HG03097 (cell line): ENCODE measurements around the gene CD74.

Experiments used
- ATAC-seq: cut with Tn5 transposase; IDR thresholded peaks from one replicate; pipeline ENCODE4 v1.9.1; 2021; ENCODE audit not compliant: unreplicated experiment, low FRiP score

CD74 gene

DNA sequence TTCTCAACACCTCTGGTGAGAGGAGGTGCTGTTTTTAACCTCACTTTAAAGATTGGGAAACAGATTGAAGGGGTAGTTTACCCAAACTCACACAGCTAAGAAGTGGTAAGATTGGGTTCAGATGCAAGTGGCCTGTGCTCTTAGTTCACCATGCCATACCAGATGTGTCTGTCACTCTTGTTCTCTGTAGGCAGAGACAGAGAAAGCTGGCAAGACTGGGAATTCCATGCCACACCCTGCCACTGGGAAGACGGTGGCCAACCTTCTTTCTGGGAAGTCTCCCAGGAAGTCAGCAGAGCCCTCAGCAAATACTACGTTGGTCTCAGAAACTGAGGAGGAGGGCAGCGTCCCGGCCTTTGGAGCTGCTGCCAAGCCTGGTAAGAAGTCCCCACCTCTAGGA, 44.2 kb downstream of the CD74 start:
- ATAC-seq = no peak

DNA sequence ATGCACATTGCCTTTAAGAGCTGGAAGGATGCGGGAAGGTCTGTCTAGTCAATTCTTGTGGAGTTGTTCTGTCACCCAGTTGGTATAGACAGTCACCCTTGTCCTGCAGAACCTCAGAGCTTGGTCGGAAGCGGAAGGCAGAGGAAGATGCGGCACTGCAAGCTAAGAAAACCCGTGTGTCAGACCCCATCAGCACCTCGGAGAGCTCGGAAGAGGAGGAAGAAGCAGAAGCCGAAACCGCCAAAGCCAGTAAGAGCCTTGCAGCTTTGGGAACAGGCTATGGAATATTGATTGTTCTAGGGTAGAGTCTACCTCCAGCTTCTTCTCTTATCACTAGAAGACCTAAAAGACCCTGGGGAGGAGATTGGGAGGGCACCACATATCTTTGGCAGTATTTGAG, 48.7 kb downstream of the CD74 start:
- ATAC-seq = no peak

DNA sequence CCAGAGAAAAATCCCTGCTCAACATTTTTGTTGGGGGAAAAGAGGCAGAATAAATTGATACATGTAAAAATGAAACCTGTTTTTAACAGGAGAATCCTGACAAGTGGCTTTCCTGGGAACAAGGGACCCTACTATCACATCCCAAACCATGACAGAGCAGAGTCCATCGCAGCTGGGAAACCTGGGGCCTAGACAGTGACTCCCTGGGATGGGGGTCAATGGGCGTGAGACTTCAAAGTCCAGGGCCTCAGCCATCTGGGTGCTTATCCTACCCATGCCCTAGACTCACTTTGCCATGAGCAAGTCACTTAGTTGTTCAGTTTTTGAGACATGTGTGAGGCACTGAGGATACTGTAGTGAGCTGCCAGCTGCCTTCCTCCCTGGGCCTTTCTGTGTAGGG, 49.5 kb downstream of the CD74 start:
- ATAC-seq = no peak

DNA sequence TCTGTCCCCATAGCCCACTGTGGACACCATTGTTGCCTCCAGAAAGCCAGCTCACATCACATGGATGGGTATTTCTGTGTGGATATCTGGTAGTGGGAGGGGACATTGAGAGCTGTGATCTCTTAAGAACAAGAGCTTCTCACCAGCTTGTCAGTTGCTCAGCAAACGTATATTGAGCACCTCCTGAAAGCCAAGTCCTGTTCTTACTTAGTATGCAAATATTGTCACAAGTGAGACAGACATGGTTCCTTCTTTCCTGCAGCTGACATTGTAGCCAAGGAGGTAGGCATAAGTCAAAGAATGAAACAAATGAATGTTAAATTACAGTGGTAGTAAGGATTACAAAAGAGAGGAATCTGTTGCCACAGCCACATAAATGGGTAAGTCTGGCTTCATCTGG, 51.4 kb downstream of the CD74 start:
- ATAC-seq = no peak

DNA sequence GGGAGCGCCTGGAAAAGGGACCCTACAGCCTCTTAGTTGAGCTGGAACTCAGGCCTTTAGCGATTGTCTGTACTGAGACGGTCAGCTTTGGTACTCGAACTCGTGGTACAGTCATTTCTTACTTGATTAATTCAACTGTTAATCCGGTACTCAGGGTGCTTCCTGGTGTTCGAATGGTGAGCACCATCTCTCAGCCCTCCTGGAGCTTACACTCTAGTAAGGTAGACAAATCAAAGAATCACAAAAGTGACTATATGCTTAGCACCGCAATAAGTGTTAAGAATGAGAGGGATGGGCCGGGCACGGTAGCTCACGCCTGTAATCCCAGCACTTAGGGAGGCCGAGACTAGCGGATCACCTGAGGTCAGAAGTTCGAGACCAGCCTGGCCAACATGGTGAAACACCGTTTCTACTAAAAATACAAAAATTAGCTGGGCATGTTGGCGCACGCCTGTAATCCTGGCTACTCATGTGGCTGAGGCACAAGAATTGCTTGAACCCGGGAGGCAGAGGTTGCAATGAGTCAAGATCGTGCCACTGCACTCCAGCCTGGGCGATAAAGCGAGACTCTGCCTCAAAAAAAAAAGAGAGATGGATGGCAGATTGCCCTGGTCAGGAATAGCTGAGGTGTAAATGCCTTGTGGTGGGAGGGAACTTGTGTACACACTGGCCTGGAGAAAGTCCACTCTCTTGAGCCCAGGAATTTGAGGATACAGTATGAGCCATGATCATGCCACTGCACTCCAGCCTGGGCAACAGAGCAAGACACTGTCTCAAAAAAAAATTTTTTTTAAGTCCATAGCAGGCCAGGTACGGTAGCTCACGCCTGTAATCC, 54.2 kb downstream of the CD74 start:
- no peak for ATAC-seq

DNA sequence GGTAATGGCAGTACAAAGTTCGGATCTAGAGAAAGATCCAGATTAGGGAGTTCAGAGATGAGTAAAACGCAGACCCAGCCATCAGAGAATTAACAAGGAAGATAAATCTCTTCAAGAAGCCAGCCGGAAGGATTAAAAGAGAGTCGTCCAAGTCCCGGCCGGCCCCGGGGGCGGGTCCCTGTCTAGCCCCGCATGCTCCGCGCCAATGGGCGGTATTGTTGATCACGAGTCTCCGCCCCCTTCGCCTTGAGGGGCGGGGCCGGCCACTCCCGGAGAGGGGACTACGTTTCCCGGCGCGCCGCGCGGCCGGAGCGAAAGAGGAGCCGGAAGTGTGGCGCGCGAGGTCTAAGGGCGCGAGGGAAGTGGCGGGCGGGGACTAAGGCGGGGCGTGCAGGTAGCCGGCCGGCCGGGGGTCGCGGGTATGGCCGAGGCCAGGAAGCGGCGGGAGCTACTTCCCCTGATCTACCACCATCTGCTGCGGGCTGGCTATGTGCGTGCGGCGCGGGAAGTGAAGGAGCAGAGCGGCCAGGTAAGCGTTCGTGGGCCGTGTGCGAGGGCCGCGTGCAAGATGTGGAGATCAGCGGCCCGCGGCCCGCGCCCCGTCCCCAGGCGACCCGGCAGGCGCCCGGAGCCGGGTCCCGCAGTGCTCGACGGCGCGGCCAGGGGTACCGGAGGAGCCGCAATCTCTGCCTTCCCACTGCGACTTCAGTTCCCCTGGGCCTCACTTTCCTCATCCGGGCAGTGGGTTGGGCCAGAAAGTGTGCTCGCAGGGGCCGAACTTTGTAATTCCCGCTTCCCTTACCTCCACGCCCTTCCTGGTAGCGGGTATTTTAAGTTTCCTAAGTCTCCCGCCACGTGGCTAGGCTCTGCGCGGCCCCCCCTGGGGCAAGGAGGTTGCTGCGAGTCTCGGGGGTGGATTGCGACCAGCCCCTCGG, 55.1 kb downstream of the CD74 start, which contains the start of gene TCOF1:
Gene TCOF1, plus strand, starts transcription at position 372 of the 935 bp plus-strand sequence. Its CDS starts 50 bp downstream, at position 422.
- ATAC-seq = peak; percentile 95

DNA sequence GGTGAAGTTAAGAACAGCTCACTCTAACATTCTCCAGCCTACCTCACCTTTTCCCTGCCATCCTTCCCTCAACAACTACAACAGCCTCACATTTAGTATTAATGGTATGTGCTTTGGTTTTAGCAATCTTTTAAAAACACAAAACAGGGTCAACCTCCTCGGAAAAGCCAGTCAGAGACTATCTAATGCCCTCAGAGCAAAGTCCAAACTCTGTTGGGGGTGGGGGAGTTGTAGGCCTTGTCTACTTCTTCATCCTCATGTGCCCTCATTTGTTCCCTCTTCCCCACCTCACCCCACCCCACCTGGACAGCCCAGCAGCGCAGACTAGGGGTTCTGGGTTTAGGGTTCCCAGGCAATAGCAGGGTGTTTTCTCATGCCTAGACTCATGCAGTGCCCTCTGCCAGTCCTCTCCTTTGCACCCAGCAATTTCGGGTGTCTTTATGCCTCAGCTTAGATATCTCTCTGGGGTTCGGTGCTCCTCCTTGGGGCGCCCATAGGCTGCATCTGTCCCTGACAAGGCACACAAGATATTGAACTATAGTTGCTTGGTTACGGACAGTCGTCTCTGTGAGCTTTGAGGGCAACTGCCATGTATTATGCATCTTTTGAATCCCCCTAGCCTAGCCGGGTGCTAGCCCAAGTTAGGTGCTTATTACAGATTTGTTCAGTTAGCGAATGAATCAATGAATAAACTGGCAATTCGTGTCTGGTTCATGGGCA, 56.0 kb downstream of the CD74 start:
- ATAC-seq = no peak

DNA sequence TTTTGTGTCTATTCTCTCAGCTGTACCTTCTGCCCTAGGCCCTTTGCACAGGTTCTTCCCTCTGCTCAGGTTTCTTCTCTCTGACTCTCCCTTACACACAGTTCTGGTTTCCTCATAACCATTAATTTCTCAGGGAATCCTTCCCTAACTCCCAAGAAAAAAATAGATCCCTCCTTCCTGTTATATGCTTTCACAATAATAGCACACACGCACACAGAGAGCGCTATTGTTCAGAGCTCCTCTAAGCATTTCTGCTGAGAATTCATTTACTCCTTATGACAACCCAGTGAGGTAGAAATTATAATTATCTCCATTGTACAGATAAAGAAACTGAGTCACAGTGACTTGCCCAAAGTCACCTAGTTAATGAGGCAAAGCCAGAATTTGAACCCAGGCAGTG, 56.9 kb downstream of the CD74 start:
- ATAC-seq = no peak

DNA sequence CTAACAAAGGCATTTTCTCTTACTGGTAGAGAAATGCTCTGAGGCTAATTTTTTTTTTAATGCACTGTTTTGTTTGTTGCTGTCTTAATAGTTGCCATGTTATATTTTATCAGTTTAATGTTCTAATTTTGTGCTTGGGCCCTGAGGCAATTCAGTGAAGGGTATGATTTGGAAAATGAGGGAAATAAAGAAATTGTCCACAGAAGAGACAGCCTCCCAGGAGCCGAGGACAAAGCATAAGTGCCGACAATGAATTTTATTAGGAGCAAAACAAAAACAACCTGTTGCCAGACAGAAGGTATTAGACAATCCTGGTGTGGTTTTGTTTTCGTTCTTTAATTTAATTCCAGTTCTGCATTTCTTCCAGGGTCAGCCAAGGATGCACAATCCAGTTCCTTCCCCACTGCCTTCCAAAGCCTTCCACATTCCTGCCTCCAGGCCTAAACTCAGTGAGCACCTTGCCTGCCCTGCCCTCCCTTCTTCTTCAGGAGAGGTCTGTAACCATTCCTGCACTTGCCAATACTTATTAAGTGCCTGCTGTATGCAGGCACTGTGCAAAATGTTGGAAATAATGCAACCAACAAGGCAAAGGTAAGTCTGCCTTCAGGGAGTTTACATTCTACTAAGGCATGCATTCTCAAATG, 59.6 kb downstream of the CD74 start:
- no peak for ATAC-seq

DNA sequence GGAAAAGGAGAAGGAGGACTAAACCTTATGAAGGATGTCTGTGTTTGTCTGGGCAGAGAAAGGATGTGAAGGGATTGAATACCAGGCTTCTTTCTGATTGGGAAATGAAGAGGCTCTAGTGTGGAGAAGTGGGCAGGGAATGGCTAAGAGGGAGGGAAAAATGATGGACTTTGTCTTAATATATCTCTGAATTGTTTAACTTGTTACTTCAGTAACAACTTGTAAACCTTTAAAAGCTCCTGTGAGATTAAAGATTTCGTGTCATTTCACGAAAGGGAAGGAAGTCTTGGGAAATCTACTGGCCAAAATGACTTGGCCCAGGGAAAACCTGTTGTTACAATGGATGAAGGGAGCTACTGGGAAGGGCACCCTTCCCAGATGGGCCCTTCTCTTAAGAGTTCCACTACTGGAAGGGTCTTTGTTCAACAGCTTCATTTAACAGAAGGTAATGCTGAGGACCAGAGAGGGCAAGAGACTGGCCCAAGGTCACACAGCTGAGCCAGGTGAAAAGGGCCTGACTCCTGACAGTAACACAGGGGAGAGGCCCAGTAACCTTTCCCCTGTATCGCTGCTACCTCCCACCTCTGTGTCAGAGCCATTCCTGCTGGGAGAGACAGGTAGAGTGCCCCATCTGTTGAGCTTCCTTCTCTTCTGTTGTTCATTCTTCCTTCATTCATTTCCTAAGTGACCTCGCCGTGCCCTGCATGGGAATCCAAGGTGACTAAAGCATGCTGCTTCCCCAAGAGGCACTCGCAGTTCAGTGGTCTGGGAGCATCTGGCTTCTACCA, 60.3 kb downstream of the CD74 start:
- ATAC-seq = no peak
